ENCODE measurements around the gene SRSF7.

The SRSF7 gene

DNA sequence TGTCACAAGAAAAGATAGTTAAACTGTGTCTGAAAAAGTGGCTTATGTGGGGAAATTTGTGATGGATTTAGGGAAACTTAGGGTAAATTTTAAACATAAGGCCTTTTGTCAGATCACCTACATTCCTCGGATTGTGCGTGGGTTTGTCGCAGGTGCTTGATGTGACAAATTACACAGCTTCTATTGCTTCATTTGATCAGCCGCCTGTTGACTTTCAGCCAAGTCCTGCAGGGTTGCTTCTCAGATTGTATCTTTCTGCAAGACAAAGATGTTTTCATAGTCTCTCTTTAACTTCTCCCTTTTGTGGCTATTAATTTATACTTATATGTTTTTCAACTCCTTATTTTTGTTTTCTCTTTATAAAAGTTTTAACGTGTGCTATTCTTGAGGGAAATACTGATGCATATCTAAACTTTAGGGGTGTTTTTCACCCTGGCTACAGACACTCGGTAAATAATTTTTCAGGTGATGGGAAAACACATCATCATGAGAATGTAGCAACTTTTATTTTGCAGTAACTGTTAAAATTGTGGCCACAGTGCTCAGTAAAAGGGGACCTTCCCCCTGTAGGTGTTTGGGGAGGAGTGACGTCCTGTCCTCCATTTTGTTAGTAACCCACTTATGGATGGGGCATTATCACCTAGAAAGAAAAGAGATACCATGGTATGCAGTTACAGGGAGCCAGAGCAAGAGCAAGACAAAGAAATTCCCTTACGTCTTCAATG lies 53.9 kb downstream of the SRSF7 start:
- Mint-ChIP-seq H3K36me3 (ENCODE audit: low read depth) (peaks cover 38% of the 10 kb centered on the region), H3K27ac (no peak overlapping the region), H3K4me1 (no peaks in the 10 kb centered on the region), H3K4me3 (no peak overlapping the region), H3K27me3 (ENCODE audit: low read depth) (no peaks in the 10 kb centered on the region), H3K9me3 (no peaks in the 10 kb centered on the region)
- TF ChIP-seq, protein P1, sequence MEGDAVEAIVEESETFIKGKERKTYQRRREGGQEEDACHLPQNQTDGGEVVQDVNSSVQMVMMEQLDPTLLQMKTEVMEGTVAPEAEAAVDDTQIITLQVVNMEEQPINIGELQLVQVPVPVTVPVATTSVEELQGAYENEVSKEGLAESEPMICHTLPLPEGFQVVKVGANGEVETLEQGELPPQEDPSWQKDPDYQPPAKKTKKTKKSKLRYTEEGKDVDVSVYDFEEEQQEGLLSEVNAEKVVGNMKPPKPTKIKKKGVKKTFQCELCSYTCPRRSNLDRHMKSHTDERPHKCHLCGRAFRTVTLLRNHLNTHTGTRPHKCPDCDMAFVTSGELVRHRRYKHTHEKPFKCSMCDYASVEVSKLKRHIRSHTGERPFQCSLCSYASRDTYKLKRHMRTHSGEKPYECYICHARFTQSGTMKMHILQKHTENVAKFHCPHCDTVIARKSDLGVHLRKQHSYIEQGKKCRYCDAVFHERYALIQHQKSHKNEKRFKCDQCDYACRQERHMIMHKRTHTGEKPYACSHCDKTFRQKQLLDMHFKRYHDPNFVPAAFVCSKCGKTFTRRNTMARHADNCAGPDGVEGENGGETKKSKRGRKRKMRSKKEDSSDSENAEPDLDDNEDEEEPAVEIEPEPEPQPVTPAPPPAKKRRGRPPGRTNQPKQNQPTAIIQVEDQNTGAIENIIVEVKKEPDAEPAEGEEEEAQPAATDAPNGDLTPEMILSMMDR (IDR thresholded peaks at IDR 0.05; ENCODE audit: unreplicated experiment in 3 of 3): no peak

Measured in nephron (organoid).